NOMO-1 treated with dmso at 0.1 percent for 144 hours (cell line): ENCODE data around the gene MYH10.

ENCODE experiments used
- DNase-seq: peaks from one replicate; lab custom pipeline; 2025; ENCODE audit not compliant: unreplicated experiment; lab: John Stamatoyannopoulos, UW

MYH10 gene

GRCh38 chr17:8649157-8650118, 18.9 kb upstream of the MYH10 start:
- no peak for DNase-seq

- DNase-seq: no peak
These were observed 17.4 kb upstream of the MYH10 start for GRCh38 chr17:8647956-8648355.

DNA sequence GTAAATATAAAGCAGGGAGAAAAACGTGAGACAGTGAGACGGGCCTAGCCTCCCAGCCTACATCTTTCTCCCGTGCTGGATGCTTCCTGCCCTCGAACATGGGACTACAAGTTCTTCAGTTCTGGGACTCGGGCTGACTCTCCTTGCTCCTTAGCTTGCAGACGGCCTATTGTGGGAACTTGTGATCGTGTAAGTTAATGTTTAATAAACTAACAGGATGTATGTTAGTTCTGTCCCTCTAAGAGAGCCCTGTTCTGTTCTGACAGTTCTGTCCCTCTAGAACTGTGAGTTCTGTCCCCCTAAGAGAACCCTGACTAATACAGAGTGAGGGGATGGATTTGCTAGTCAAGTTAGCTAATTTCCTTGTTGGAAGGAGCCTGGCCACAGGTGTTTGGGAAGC, 16.7 kb upstream of the MYH10 start:
- DNase-seq: no peak

DNA sequence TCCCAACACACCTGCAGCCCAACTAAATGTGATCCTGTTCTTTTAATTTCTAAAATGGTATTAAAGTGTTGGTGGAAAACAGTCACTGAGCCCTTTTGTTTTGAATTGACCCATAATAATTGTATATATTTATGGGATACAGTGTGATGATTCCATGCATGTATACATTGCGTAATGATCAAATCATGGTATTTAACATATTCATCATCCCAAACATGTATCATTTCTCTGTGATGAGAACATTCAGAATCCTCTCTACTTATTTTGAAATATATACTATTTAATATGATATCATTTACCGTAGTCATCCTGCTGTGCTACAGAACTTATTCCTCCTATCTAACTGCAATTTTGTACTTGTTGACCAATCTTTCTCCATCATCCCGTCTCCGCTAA, 14.0 kb upstream of the MYH10 start:
- DNase-seq: no peak

DNA sequence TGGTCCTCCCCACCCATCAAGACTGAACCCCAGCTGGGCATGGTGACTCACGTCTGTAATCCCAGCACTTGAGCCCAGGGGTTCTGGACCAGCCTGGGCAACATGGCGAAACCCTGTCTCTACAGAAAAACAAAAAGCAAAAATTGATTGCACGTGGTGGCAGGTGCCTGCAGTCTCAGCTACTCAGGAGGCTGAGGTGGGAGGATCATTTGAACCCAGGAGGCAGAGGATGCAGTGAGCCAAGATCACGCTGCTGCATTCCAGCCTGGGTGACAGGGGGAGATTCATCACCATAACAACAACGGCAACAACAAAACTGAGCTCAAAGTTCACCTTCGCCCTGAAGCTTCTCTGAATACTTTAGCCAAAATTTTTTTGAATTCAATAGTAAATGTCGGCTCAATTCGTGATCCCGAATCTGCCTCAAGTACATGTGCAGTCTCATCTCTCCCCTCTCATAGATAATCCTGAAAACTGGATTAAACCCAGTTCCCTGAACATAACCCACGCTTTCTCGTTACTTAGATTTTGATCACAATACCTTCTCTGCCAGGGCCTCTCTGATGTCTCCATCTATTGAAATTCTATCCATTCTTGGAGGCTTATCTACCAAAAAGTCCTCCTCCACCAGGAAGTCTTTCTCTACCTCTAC, 13.5 kb upstream of the MYH10 start:
- DNase-seq: no peak

- no peak for DNase-seq
These were observed 9.2 kb upstream of the MYH10 start for GRCh38 chr17:8639709-8640108.

- no peak for DNase-seq
These were observed 1.5 kb upstream of the MYH10 start for GRCh38 chr17:8632061-8632460.

DNA sequence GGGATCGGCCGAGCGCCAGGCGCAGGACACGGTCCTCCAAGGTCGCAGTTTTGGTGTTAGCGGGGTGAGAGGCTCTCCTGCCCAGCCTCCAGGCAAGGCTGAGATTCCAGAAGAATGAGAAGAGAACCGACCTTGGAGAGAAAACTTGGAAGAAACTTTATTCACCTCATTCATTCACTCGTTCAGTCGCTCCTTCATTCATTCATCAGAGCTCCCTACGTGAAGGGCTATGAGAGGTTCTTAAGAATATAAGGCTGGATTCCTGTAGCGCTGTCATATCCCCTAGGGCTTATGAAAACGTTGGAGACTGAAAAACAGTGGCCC, 991 bp upstream of the MYH10 start:
- no peak for DNase-seq

DNA sequence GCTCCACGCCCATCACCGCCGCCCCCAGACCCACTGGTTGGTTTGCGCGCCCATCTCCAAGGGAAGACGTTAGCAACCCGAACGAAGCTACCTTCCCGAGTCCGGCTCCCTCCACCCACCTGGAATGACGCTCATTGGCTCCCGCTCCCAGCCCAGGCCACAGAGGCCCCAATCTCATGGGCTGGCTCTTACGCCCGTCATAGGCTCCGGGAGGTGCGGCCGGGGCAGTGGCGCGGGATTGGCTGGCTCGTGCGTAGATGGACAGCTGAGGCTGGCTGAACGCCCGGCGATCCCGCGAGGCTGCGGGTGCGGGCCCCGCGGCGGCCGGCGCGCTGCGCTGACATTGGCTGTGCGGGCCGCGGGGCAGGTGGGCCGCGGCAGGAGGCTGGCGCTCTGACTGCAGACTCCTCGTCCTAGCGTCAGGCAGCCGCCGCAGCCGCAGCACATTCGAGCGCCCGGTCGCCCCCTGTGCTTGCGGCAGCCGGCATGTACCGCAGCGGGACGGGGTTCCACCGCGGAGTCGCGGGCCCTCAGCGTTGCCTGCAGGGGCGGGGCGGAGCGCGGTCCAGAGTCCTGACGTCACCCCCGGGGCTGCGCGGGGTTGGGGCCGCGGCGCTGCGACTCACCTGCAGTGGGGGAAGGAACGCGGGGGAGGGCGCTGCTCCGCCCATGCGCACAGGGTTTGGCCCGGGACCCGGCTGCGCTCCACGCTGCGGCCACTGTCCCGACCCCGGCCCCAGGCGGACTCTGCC, 453 bp upstream of the MYH10 start:
- DNase-seq: peak; percentile 94

DNA sequence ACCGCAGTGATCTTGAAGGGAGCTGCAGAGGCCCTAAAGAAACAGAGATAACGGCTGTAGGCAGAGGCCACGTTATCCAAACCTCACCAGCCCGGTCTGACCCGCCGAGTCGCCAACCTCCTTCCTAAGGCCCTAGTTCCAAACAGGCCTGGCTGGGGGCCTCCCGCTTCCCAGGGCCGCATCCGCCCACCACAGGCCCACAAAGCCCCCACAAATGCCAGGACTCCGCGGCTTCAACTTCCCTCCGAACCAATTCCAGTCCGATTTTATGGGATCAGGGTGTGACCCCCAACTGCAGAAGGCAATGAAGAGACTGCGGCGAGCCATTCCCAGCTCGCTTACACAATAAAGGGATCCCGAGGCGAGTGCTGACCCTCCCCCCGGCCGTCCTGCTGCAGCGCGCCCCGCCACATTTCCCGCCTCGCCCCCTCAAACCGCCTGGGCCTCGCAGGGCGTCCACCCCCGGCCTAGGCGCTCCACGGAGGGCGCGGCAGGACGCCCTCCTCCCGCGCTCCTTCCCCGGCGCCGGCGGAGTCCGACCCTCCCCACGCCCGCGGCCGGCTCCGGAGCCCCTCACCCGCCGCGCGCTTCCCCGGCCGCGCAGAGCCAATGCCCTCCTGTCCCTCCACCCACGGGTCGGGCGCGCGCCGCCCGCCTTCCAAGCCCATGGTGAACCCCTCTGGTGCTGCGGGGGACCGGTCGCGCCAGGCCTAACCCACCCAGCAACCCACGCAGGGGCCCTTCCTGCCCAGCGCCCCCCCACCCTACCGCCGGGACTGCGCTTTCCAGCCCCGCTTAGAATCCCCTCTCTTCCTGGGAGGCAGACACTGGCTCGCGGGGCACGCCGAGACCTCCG, 926 bp downstream of the MYH10 start:
- no peak for DNase-seq

DNA sequence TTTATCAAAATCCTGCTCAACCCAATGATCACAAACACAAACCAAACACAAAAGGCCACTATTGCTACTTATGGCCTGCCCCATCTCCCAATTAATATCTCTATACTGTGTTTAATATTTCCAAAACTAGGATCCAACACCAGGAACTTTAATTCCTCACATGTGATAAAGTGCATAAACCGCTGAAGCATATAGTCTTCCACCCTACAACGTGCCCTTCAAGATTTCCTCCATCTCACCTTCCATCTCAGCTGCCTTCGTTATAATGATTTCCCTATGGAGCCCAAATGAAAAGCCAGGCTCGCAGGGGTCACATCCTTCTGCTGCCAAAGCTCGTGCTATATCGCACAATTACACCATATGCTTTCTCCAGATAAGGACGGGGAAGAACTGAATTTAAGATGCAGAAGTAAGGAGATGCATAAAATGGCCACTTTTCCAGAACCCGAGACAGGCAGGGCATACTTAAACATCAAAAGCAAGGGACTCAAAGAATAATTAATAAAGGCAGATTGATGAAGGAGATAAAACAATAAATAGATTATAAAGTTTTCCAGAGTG, 1.8 kb downstream of the MYH10 start:
- no peak for DNase-seq

DNA sequence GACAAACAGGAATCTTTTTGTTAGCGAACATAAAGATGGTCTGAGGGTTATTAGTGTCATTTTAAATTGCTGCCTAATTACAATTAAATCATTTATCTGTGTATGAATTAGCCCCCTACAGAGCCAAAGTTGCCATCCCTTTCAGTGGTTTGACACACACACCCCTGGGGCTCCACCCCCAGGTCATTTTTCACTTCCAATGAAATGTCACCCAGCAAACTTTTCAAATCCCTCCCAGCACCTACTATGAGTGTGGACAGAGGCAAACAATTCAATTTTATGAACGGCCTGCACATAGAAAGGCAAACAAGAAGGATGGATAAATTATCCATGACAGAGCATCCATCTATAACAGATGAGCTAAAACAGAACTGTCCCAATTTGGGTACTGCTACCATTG, 2.4 kb downstream of the MYH10 start:
- no peak for DNase-seq

GRCh38 chr17:8623591-8623990, 6.9 kb downstream of the MYH10 start:
- no peak for DNase-seq

GRCh38 chr17:8622191-8622590, 8.3 kb downstream of the MYH10 start:
- peak; percentile 15 for DNase-seq

DNA sequence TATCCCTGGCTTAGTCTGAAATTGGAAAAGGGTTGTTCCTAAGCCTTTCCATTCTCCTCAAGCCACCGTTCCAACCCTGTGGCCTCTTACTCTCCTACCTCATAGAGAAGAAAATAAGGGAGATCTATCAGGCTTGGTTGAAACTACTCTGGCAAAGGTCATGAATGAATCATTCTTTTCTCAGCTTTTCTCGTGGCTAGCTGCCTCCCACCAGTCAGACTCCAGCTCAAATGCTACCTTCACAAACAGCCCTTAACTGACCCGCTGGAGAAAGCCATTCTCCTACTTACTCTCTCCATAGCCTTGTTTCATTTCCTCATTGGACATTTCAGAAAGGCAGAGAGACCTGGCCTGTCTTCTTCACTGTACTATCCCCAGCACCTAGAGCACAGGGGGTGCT, 8.9 kb downstream of the MYH10 start:
- no peak for DNase-seq

GRCh38 chr17:8619294-8619693, 11.2 kb downstream of the MYH10 start:
- no peak for DNase-seq

DNA sequence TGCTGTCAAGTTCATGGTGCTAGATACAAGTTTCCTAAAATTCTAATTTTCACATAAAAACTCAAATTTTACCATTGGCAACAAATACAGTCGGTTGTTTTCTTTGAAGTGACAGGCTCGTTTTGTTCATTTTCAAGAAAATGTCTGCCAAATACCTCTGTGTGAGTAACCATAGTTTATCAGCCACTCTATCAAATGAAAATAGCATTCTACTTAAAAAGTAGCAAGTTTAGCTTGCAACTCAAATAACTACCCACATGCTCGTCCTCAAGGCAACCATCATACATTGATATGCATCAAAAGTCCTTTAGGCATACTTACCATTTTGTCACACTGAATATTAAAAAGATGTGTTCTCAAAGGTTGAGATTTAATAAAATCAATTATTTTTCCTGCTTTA, 11.7 kb downstream of the MYH10 start:
- DNase-seq: no peak

DNA sequence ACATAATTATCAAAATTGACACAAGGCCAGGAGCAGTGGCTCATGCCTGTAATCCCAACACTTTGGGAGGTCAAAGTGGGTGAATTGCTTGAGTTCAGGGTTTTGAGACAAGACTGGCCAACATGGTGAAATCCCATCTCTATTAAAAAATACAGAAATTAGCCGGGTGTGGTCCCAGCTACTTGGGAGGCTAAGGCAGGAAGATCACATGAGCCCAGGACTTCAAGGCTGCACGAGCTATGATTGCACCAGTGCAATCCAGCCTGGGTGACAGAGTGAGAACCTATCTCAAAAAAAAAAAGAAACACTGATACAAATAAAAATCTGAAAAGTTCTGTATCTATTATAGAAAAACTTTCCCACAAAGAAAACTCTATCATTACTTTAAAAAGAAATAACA, 15.5 kb downstream of the MYH10 start:
- no peak for DNase-seq

GRCh38 chr17:8611619-8612298, 18.8 kb downstream of the MYH10 start:
- DNase-seq: no peak

GRCh38 chr17:8611137-8611536, 19.4 kb downstream of the MYH10 start:
- DNase-seq: no peak
